OCI-LY3 (cell line): ENCODE measurements around the gene MAML2.

Source experiments
- H2AFZ ChIP-seq: fragments of 200-600, 300-600 bp; shearing (Covaris generic); 2 replicates; pipeline ENCODE4 v1.6.0; 2014; ENCODE audit warnings: antibody characterized with exemption, low read depth, low read length
- H3K27ac ChIP-seq: fragments of 200-600, 300-600 bp; sonication (generic); 2 replicates; pipeline ENCODE4 v1.5.1; 2014; ENCODE audit warnings: mild to moderate bottlenecking, low read length, moderate library complexity, mixed read lengths
- H3K27me3 ChIP-seq: fragments of 200-600, 300-600 bp; sonication (generic); 2 replicates; pipeline ENCODE4 v1.6.1; 2014; ENCODE audit warnings: low read depth, low read length, mixed read lengths
- H3K36me3 ChIP-seq: fragments of 200-600, 300-600 bp; sonication (generic); replicated peaks from 2 replicates; pipeline ENCODE3; 2014; ENCODE audit warnings: low read depth, low read length, mixed read lengths
- H3K4me1 ChIP-seq: fragments of 300-600, 200-600 bp; sonication (generic); 2 replicates; pipeline ENCODE4 v1.6.1; 2014; ENCODE audit warnings: low read length, mixed read lengths
- H3K4me2 ChIP-seq: fragments of 200-600, 300-600 bp; sonication (generic); 2 replicates; pipeline ENCODE4 v1.6.1; 2014; ENCODE audit warnings: low read length, mixed read lengths
- H3K4me3 ChIP-seq: fragments of 300-600, 200-600 bp; sonication (generic); 2 replicates; pipeline ENCODE4 v1.5.1; 2014; ENCODE audit warnings: antibody characterized with exemption, mild to moderate bottlenecking, low read length, moderate library complexity
- H3K79me2 ChIP-seq: fragments of 300-600, 200-600 bp; shearing (Covaris generic); 2 replicates; pipeline ENCODE4 v1.6.1; 2014; ENCODE audit warnings: mild to moderate bottlenecking, low read length, mixed read lengths
- H3K9ac ChIP-seq: fragments of 300-600, 200-600 bp; shearing (Covaris generic); 2 replicates; pipeline ENCODE4 v1.6.0; 2014; ENCODE audit warnings: mild to moderate bottlenecking, low read length, moderate library complexity
- H3K9me3 ChIP-seq: fragments of 200-600, 300-600 bp; shearing (Covaris generic); 2 replicates; pipeline ENCODE4 v1.6.1; 2014; ENCODE audit warnings: low read length, mixed read lengths; ENCODE audit not compliant: insufficient read depth
- H4K20me1 ChIP-seq: fragments of 200-600, 300-600 bp; sonication (generic); 2 replicates; pipeline ENCODE4 v1.6.1; 2016; ENCODE audit warnings: low read length, mixed read lengths; ENCODE audit not compliant: insufficient read depth
- EZH2phosphoT487 ChIP-seq: fragments of 200-600 bp; shearing (Covaris generic); IDR thresholded peaks from 2 replicates; pipeline ENCODE4 v1.6.1; 2018; ENCODE audit warnings: antibody characterized with exemption, mixed run types, low read depth
- TF ChIP-seq, protein P1 (sequence below): fragments of 200-600, 300-600 bp; sonication (generic); IDR thresholded peaks from 2 replicates; pipeline ENCODE4 v1.5.1; 2014; ENCODE audit warnings: antibody characterized with exemption, low read length, low read depth

The MAML2 gene

DNA sequence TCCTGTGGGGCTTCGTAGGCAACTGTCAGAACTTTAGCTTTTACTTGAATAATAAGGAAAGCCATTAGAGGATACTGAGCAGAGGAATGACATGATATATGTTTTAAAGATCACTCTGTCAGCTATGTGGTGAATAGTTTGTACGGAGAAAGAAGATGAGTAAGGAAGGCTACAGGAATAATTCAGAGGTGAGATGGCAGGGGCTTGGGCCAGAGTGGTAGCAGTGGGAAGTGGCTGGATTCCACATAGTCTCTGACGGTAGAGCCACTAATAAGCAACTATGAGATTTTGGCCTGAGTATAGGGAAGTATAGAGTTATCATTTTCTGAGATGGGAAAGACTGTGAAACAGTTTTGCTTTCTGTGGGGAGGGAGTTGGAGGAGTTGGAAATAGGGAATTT lies 325.1 kb downstream of the MAML2 start:
- no peak overlapping the region for H3K27ac ChIP-seq
- H3K79me2 ChIP-seq: no peaks in the 10 kb centered on the region
- no peaks in the 10 kb centered on the region; the same call in 1 of the 2 replicates for H3K4me1 ChIP-seq
- H3K4me3 ChIP-seq: no peak overlapping the region
- H3K36me3 ChIP-seq: no peaks in the 10 kb centered on the region
- H3K27me3 ChIP-seq: no peaks in the 10 kb centered on the region
- H4K20me1 ChIP-seq: no peaks in the 10 kb centered on the region
- no peak overlapping the region for H2AFZ ChIP-seq
- H3K9me3 ChIP-seq: no peaks in the 10 kb centered on the region
- H3K9ac ChIP-seq: no peak overlapping the region
- TF ChIP-seq, protein P1, sequence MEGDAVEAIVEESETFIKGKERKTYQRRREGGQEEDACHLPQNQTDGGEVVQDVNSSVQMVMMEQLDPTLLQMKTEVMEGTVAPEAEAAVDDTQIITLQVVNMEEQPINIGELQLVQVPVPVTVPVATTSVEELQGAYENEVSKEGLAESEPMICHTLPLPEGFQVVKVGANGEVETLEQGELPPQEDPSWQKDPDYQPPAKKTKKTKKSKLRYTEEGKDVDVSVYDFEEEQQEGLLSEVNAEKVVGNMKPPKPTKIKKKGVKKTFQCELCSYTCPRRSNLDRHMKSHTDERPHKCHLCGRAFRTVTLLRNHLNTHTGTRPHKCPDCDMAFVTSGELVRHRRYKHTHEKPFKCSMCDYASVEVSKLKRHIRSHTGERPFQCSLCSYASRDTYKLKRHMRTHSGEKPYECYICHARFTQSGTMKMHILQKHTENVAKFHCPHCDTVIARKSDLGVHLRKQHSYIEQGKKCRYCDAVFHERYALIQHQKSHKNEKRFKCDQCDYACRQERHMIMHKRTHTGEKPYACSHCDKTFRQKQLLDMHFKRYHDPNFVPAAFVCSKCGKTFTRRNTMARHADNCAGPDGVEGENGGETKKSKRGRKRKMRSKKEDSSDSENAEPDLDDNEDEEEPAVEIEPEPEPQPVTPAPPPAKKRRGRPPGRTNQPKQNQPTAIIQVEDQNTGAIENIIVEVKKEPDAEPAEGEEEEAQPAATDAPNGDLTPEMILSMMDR: no peak
- TF ChIP-seq EZH2phosphoT487: no peak
- H3K4me2 ChIP-seq: no peak overlapping the region

- no peaks in the 10 kb centered on the region for H4K20me1 ChIP-seq
- H3K27me3 ChIP-seq: no peaks in the 10 kb centered on the region
These were observed 326.0 kb downstream of the MAML2 start for GRCh38 chr11:96016978-96017502.

DNA sequence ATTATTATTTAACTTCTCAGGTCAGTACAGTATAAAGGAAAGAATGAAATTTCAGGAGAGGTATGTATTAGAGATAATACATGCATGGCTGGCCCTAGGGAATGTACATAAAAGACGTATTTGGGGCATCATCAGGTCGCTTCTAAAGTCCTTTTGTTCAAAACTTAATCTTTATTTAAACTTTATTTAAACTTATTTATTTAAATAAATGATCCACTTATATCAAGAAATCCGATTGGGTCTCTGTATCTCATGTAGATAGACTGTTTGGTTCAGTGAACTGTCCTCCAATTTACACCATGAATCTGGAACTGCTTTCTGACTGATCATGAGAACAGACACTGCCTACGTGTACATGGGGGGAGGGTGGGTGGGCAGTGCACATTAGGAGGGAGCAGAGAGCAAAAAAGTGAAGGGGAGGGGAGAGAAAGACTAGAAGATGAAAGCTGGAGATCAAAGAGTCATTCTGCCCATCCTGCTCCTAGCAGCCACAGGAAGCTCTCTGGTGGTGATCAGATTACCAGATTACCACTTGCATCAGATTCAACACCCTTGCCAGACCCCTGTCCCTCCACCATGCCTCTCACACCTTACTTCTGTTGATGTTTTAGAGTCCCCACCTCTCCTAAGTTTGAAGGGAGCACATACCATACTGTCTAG lies 327.0 kb downstream of the MAML2 start:
- Histone ChIP-seq H3K4me2 (no peak overlapping the region), H3K4me1 (peaks cover 14% of the 10 kb centered on the region), H3K9ac (no peak overlapping the region), H3K9me3 (no peaks in the 10 kb centered on the region), H3K79me2 (no peaks in the 10 kb centered on the region), H3K4me3 (no peak overlapping the region), H4K20me1 (no peaks in the 10 kb centered on the region), H3K36me3 (no peaks in the 10 kb centered on the region), H3K27ac (no peak overlapping the region), H3K27me3 (no peaks in the 10 kb centered on the region), H2AFZ (no peak overlapping the region)
- TF ChIP-seq EZH2phosphoT487: no peak

More at GRCh38 chr11:96016978-96017502, 326.0 kb downstream of the MAML2 start:
- Histone ChIP-seq H3K9ac (no peak overlapping the region), H3K79me2 (no peaks in the 10 kb centered on the region), H3K9me3 (no peaks in the 10 kb centered on the region), H2AFZ (no peak overlapping the region), H3K4me1 (peaks cover 8% of the 10 kb centered on the region), H3K4me3 (no peak overlapping the region), H3K27ac (no peak overlapping the region), H3K36me3 (no peaks in the 10 kb centered on the region), H3K4me2 (no peak overlapping the region)
- no peak for TF ChIP-seq EZH2phosphoT487
- TF ChIP-seq, protein P1: no peak

DNA sequence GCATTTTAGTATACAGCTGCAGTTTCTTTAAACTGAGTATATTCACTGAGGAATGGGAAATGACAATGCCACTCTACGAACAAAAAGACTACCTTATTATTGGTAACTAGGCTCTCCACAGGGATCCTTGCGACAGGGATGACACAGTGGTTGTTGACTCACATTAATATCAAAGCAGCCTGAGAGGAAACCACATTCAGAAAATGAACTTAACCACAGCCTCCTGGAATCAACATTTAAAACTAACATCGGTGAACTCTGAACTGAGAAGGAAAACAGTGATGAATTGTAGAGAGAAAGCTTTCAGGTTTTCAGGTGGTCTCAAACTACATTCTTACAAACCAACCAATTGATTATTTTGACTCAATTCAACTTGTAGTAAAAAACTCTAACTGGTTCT lies 328.8 kb downstream of the MAML2 start:
- Histone ChIP-seq H3K4me3 (no peak overlapping the region), H3K4me2 (no peak overlapping the region), H3K79me2 (no peaks in the 10 kb centered on the region), H4K20me1 (no peaks in the 10 kb centered on the region), H3K9me3 (no peaks in the 10 kb centered on the region), H3K36me3 (no peaks in the 10 kb centered on the region), H3K4me1 (peaks cover 14% of the 10 kb centered on the region), H3K9ac (no peak overlapping the region), H3K27ac (no peak overlapping the region), H2AFZ (no peak overlapping the region), H3K27me3 (no peaks in the 10 kb centered on the region)
- TF ChIP-seq, protein P1: no peak
- no peak for TF ChIP-seq EZH2phosphoT487
